Type B pancreatic cell (in vitro differentiated cells): ENCODE data around the gene PSMG1. TPM values are rescaled to one million over a fixed set of nuclear protein-coding genes. Genes with fewer than 3 reads are reported as not detected.
A peak's percentile ranks its signal among the peaks of the same experiment; 100 is the strongest.

Source experiments
- DNase-seq: peaks from one replicate; pipeline ENCODE4 v3.0.0; 2021; ENCODE audit warnings: mixed read lengths; ENCODE audit not compliant: unreplicated experiment; ENCODE audit errors: extremely low spot score
- H3K27ac Mint-ChIP-seq: 2 replicates; pipeline ENCODE4 v1.8.0; 2021; ENCODE audit warnings: mild to moderate bottlenecking, mixed read lengths
- H3K27me3 Mint-ChIP-seq: 2 replicates; pipeline ENCODE4 v1.8.0; 2021; ENCODE audit warnings: mixed read lengths
- H3K36me3 Mint-ChIP-seq: 2 replicates; pipeline ENCODE4 v1.8.0; 2021; ENCODE audit warnings: mixed read lengths
- H3K4me1 Mint-ChIP-seq: one replicate; pipeline ENCODE4 v1.8.0; 2021; ENCODE audit warnings: mixed read lengths; ENCODE audit not compliant: unreplicated experiment
- H3K4me3 Mint-ChIP-seq: 2 replicates; pipeline ENCODE4 v1.8.0; 2021; ENCODE audit warnings: mild to moderate bottlenecking, mixed read lengths
- H3K9me3 Mint-ChIP-seq: 2 replicates; pipeline ENCODE4 v1.8.0; 2021; ENCODE audit warnings: mixed read lengths
- total RNA-seq: library from RNA; stranded (reverse); gene quantifications from 2 replicates; pipeline ENCODE4 v1.2.1, GENCODE V29; 2021; ENCODE audit warnings: low replicate concordance
- TF ChIP-seq, protein P1 (sequence below): fragments of 200-600 bp; sonication (generic); conservative IDR thresholded peaks from 2 replicates; pipeline ENCODE4 v1.5.0; 2021; ENCODE audit warnings: antibody characterized with exemption, mild to moderate bottlenecking

Gene PSMG1
- total RNA-seq, 1 donor from 2014 or later, result 60.6 TPM

DNA sequence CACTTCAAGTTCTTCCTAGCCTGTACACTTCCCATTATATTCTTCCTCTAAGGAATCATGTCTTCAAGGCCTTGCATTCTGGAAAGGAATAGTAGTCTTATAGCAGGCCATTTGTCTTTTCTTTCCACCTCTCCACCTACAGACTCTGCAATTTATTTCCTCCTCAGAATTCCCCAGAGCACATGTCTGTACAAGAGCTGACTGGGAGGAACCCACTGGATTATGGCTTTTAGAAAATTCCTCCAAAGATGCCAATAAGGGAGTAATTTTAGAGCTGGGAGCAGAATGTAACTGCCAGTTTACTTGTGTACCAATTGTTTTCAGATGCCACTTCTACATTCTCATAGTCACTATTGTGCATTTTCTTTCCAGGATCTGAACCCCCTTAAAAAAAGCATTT is 3.4 kb upstream of the PSMG1 start:
- TF ChIP-seq, protein P1, sequence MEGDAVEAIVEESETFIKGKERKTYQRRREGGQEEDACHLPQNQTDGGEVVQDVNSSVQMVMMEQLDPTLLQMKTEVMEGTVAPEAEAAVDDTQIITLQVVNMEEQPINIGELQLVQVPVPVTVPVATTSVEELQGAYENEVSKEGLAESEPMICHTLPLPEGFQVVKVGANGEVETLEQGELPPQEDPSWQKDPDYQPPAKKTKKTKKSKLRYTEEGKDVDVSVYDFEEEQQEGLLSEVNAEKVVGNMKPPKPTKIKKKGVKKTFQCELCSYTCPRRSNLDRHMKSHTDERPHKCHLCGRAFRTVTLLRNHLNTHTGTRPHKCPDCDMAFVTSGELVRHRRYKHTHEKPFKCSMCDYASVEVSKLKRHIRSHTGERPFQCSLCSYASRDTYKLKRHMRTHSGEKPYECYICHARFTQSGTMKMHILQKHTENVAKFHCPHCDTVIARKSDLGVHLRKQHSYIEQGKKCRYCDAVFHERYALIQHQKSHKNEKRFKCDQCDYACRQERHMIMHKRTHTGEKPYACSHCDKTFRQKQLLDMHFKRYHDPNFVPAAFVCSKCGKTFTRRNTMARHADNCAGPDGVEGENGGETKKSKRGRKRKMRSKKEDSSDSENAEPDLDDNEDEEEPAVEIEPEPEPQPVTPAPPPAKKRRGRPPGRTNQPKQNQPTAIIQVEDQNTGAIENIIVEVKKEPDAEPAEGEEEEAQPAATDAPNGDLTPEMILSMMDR, result no peak
- no peak overlapping the region for H3K4me3 Mint-ChIP-seq
- H3K9me3 Mint-ChIP-seq, result no peaks in the 10 kb centered on the region
- H3K27ac Mint-ChIP-seq, result peak overlapping the region; percentile 4
- no peak for DNase-seq
- peaks cover 2% of the 10 kb centered on the region for H3K36me3 Mint-ChIP-seq
- H3K27me3 Mint-ChIP-seq, result no peaks in the 10 kb centered on the region
- H3K4me1 Mint-ChIP-seq, result peaks cover 37% of the 10 kb centered on the region

DNA sequence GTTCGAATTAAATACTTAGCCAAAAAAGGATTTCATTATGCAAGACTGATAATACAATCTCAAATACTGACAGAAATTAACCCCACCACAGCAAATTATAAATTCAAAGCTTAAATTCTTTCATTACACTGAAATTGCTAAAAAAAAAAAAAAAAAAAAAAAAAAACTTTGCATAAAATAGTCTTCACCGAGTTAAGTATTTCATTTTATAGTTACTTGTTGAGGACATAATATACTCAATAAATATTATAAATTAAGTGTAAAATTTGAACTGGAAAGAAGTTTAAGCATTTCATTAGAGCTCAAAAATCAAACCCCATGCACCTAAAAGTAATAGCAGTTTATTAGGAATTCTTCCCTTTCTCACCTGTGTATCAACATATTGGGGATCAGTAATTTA is 1.9 kb upstream of the PSMG1 start:
- H3K27me3 Mint-ChIP-seq, result no peaks in the 10 kb centered on the region
- peaks cover 46% of the 10 kb centered on the region for H3K4me1 Mint-ChIP-seq
- peak overlapping the region; percentile 98 for H3K4me3 Mint-ChIP-seq
- no peak for DNase-seq
- H3K36me3 Mint-ChIP-seq, result peaks cover 9% of the 10 kb centered on the region
- peak overlapping the region; percentile 95 for H3K27ac Mint-ChIP-seq
- no peaks in the 10 kb centered on the region for H3K9me3 Mint-ChIP-seq
- TF ChIP-seq, protein P1, result no peak

DNA sequence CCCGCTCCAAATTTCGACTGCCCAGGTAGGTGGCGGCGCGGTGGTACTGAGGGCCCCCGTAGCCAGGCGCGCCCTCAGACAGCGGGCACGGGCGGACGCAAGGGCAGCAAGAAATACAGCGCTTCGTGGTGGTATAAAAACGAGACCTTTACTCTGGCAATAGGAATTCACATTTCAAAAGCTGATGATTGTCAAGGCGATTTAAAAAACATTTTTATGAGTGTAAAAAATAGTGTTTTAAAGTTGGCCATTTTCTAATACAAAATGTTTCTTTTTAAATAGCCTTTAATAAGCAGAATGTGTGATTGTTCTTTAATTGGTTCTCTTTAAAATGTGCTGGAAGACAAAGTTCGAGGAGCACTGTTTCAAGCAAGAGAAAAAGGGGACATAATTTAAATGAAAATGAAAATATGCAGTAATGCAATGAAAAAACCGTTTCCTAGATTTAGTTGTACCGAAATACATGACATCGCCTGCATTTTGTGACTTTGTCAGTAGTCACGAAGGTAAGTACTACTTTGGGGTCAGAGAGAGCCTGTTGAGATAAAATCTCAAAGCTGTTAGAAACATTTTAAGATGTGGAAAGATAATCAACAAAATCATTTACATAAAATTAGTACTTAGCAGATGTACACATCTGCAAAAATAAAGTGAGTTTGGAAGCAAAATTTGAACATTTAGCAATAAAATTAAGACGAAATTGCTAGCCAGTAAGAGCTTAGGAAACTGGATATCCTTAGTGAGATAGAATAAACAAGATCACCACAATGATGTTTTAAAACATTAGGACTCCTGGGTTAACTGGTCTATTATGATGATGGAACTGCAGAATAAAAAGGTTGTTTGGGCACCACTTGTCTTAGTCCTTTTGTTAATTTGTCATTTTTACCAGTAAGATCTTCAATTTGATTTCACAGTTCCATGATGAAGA is 1.1 kb upstream of the PSMG1 start:
- TF ChIP-seq, protein P1, result no peak
- H3K4me1 Mint-ChIP-seq, result peaks cover 46% of the 10 kb centered on the region
- peaks cover 17% of the 10 kb centered on the region for H3K36me3 Mint-ChIP-seq
- peak overlapping the region; percentile 98 for H3K4me3 Mint-ChIP-seq
- H3K9me3 Mint-ChIP-seq, result no peaks in the 10 kb centered on the region
- no peak for DNase-seq
- peak overlapping the region; percentile 95 for H3K27ac Mint-ChIP-seq
- no peaks in the 10 kb centered on the region for H3K27me3 Mint-ChIP-seq

DNA sequence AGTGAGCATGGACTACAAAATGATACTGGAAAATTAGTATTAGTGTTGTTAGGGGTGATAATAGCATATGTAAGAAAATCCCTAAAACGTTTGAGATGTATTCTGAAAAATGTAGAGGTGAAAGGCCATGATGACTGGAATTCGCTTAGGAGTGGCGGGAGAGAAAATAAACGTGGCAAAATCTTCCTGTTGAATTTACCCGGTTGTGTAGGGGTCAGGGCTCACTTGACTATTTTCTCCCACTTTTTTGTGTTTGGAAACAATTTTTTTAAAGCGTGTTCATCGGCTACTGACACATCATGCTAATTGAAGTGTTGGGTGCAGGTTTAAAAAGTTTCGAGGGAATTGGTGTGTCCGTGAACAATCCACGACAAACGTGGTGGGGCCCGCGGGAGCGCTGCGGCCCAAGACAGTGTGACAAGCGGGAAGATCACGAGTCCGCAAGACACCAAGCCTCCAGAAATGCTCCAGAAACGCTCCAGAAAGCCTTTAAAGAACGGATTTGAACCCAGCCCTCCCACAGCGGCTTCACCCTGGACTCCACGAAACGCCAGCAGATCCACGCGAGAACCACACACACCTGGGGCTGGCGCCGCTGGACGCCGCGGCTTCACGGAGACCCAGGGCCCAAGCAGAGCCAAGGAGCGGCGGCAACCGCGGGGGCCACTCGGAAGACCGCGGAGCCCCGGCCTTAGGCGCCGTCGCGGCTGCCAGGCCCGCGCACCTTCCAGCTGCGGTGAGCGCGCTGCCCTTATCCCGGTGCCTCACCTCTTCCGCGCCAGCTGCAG is 573 bp downstream of the PSMG1 start:
- peak overlapping the region; percentile 95 for H3K27ac Mint-ChIP-seq
- H3K4me1 Mint-ChIP-seq, result peaks cover 34% of the 10 kb centered on the region
- peaks cover 26% of the 10 kb centered on the region for H3K36me3 Mint-ChIP-seq
- TF ChIP-seq, protein P1, result no peak
- no peaks in the 10 kb centered on the region for H3K9me3 Mint-ChIP-seq
- H3K4me3 Mint-ChIP-seq, result peak overlapping the region; percentile 98
- no peaks in the 10 kb centered on the region for H3K27me3 Mint-ChIP-seq
- no peak for DNase-seq

DNA sequence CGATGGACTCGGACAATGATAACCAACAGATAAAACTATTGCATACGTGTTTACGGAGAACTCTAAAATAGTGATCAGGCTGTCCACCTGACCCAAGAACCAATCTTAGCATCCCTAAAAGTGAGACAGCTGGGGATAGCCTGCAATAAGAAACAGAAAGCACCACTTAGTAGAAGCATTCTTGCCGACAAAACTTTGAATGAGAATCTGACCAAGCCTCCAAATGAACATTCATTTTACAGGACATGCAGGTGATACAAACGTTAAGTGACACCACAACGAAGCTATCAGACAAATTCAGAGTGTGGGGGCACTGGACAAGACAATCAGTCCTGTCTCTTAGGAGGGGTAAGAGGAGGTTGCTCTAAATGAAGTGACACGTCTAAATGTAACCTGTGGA is 1.2 kb downstream of the PSMG1 start:
- TF ChIP-seq, protein P1, result no peak
- H3K36me3 Mint-ChIP-seq, result peaks cover 26% of the 10 kb centered on the region
- peaks cover 31% of the 10 kb centered on the region for H3K4me1 Mint-ChIP-seq
- H3K9me3 Mint-ChIP-seq, result no peaks in the 10 kb centered on the region
- H3K27ac Mint-ChIP-seq, result peak overlapping the region; percentile 95
- H3K4me3 Mint-ChIP-seq, result peak overlapping the region; percentile 98
- DNase-seq, result no peak
- no peaks in the 10 kb centered on the region for H3K27me3 Mint-ChIP-seq
